IMR-90 (cell line): ENCODE data around the gene TMEM204. TPM values are rescaled to one million over a fixed set of nuclear protein-coding genes. Genes with fewer than 3 reads are reported as not detected.

Source experiments
- ATAC-seq: fragments of 200-7000 bp; cut with Tn5 transposase; 2 replicates; pipeline ENCODE4 v1.9.1; 2020; ENCODE audit warnings: low read depth, mild to moderate bottlenecking, moderate library complexity
- BruUV-seq: library from RNA; stranded (reverse); fragments of 400-500 nt; replicated peaks from 2 replicates; lab custom pipeline; 2021; lab: Mats Ljungman, UMichigan
- CTCF ChIA-PET: fragments of 300-600 bp; formaldehyde crosslinking; extraction: SDS; loops from one replicate; lab custom pipeline; 2021; ENCODE audit warnings: antibody characterized with exemption; lab: Yijun Ruan, JAX
- POLR2A ChIA-PET: fragments of 300-600 bp; sonication (Branson Sonifier 250); formaldehyde crosslinking; loops from one replicate; lab custom pipeline; 2022; ENCODE audit warnings: antibody characterized with exemption; ENCODE audit not compliant: unreplicated experiment; lab: Charles Lee
- DNase-seq: peaks from one replicate; pipeline ENCODE4 v3.0.0; 2013
- H2AFZ ChIP-seq: replicated peaks from 2 replicates; pipeline ENCODE3; 2013; ENCODE audit warnings: low read length, mild to moderate bottlenecking; ENCODE audit not compliant: poor library complexity
- H2AK5ac ChIP-seq: 2 replicates; pipeline ENCODE4 v1.6.1; 2013; ENCODE audit warnings: low read depth, low read length, inconsistent platforms
- H2AK9ac ChIP-seq: replicated peaks from 2 replicates; pipeline ENCODE3; 2013; ENCODE audit warnings: mild to moderate bottlenecking, low read depth, low read length, moderate library complexity; ENCODE audit not compliant: poor library complexity
- H2BK120ac ChIP-seq: 2 replicates; pipeline ENCODE4 v1.6.1; 2013; ENCODE audit warnings: low read depth, low read length, inconsistent platforms
- H2BK15ac ChIP-seq: 3 replicates; pipeline ENCODE4 v1.6.1; 2013; ENCODE audit warnings: low read depth, low read length, inconsistent platforms
- H2BK20ac ChIP-seq: 2 replicates; pipeline ENCODE4 v1.6.1; 2013; ENCODE audit warnings: low read depth, mild to moderate bottlenecking, inconsistent platforms, low read length, moderate library complexity
- H2BK5ac ChIP-seq: 2 replicates; pipeline ENCODE4 v1.6.1; 2013; ENCODE audit warnings: mild to moderate bottlenecking, low read depth, low read length, inconsistent platforms; ENCODE audit not compliant: poor library complexity, severe bottlenecking
- H3K14ac ChIP-seq: replicated peaks from 2 replicates; pipeline ENCODE4 v1.6.1; 2013; ENCODE audit warnings: low read depth, low read length, inconsistent platforms
- H3K18ac ChIP-seq: 2 replicates; pipeline ENCODE4 v1.6.1; 2013; ENCODE audit warnings: low read depth, low read length, control low read depth
- H3K23ac ChIP-seq: 2 replicates; pipeline ENCODE4 v1.6.1; 2013; ENCODE audit warnings: low read depth, low read length, inconsistent platforms
- H3K27ac ChIP-seq: 2 replicates; pipeline ENCODE4 v1.5.1; 2013; ENCODE audit warnings: mild to moderate bottlenecking, control low read depth, low read length; ENCODE audit not compliant: insufficient read depth
- H3K27me3 ChIP-seq: 2 replicates; pipeline ENCODE4 v1.6.1; 2013; ENCODE audit warnings: low read length; ENCODE audit not compliant: control insufficient read depth, insufficient read depth
- H3K36me3 ChIP-seq: 2 replicates; pipeline ENCODE4 v1.6.1; 2013; ENCODE audit warnings: low read length, mixed read lengths; ENCODE audit not compliant: control insufficient read depth, insufficient read depth
- H3K4ac ChIP-seq: 2 replicates; pipeline ENCODE4 v1.6.1; 2013; ENCODE audit warnings: low read depth, low read length, inconsistent platforms
- H3K4me1 ChIP-seq: 2 replicates; pipeline ENCODE4 v1.6.1; 2013; ENCODE audit warnings: low read length, mixed read lengths; ENCODE audit not compliant: control insufficient read depth, insufficient read depth
- H3K4me2 ChIP-seq: 2 replicates; pipeline ENCODE4 v1.6.1; 2013; ENCODE audit warnings: low read depth, mild to moderate bottlenecking, control low read depth, low read length, moderate library complexity
- H3K4me3 ChIP-seq: 2 replicates; pipeline ENCODE4 v1.5.1; 2013; ENCODE audit warnings: low read depth, mild to moderate bottlenecking, control low read depth, low read length, moderate library complexity; ENCODE audit not compliant: insufficient read depth
- H3K56ac ChIP-seq: 2 replicates; pipeline ENCODE4 v1.6.1; 2013; ENCODE audit warnings: low read length, inconsistent platforms; ENCODE audit not compliant: insufficient read depth; ENCODE audit errors: extremely low read depth
- H3K79me1 ChIP-seq, 2 experiments: 2 replicates each; pipeline ENCODE4 v1.6.1; 2013; ENCODE audit warnings: low read length in 2 of 2, inconsistent platforms in 1 of 2, low read depth in 1 of 2
- H3K9ac ChIP-seq: 2 replicates; pipeline ENCODE4 v1.6.1; 2013; ENCODE audit warnings: low read depth, low read length, control low read depth
- H3K9me1 ChIP-seq: 2 replicates; pipeline ENCODE4 v1.6.1; 2013; ENCODE audit warnings: low read length, inconsistent platforms; ENCODE audit not compliant: insufficient read depth
- H3K9me3 ChIP-seq: 2 replicates; pipeline ENCODE4 v1.6.1; 2013; ENCODE audit warnings: low read length; ENCODE audit not compliant: control insufficient read depth, insufficient read depth
- H4K20me1 ChIP-seq: 2 replicates; pipeline ENCODE4 v1.6.1; 2013; ENCODE audit warnings: low read length, inconsistent platforms; ENCODE audit not compliant: insufficient read depth
- H4K5ac ChIP-seq: 2 replicates; pipeline ENCODE4 v1.6.1; 2013; ENCODE audit warnings: mild to moderate bottlenecking, low read depth, low read length, control low read depth
- H4K8ac ChIP-seq, 2 experiments: 2 replicates each; pipeline ENCODE4 v1.6.1; 2013; ENCODE audit warnings: low read depth in 2 of 2, low read length in 2 of 2, control low read depth in 1 of 2, inconsistent platforms in 1 of 2
- H4K91ac ChIP-seq: 2 replicates; pipeline ENCODE4 v1.6.1; 2013; ENCODE audit warnings: low read depth, low read length, inconsistent platforms; ENCODE audit not compliant: insufficient read depth
- BHLHE40 ChIP-seq: fragments of 150-350 bp; IDR thresholded peaks from 2 replicates; pipeline ENCODE4 v1.6.1; 2016; ENCODE audit warnings: mild to moderate bottlenecking, low read depth, low read length
- CEBPB ChIP-seq: IDR thresholded peaks from 2 replicates; pipeline ENCODE4 v1.6.1; 2012; ENCODE audit warnings: low read depth, low read length, improper control_type of control experiment
- CHD1 ChIP-seq: IDR thresholded peaks from 2 replicates; pipeline ENCODE4 v1.6.1; 2012; ENCODE audit warnings: low read depth, low read length, improper control_type of control experiment
- CTCF ChIP-seq: conservative IDR thresholded peaks from 2 replicates; pipeline ENCODE4 v1.5.1; 2012; ENCODE audit warnings: mild to moderate bottlenecking, low read depth, low read length, improper control_type of control experiment
- ELK1 ChIP-seq: fragments of 150-350 bp; IDR thresholded peaks from 2 replicates; pipeline ENCODE4 v1.6.1; 2016; ENCODE audit warnings: low read depth, mild to moderate bottlenecking, low read length, moderate library complexity, borderline replicate concordance
- FOS ChIP-seq: fragments of 150-350 bp; IDR thresholded peaks from 2 replicates; pipeline ENCODE4 v1.6.1; 2016; ENCODE audit warnings: low read depth, low read length
- MAFK ChIP-seq: IDR thresholded peaks from 2 replicates; pipeline ENCODE4 v1.6.1; 2012; ENCODE audit warnings: low read depth, low read length, improper control_type of control experiment
- MAZ ChIP-seq: IDR thresholded peaks from 2 replicates; pipeline ENCODE4 v1.6.1; 2012; ENCODE audit warnings: low read depth, mild to moderate bottlenecking, low read length, improper control_type of control experiment, moderate library complexity, borderline replicate concordance
- MXI1 ChIP-seq: IDR thresholded peaks from 2 replicates; pipeline ENCODE4 v1.6.1; 2012; ENCODE audit warnings: low read depth, mild to moderate bottlenecking, low read length, moderate library complexity, borderline replicate concordance
- NFE2L2 ChIP-seq: fragments of 150-350 bp; IDR thresholded peaks from 2 replicates; pipeline ENCODE4 v1.6.1; 2016; ENCODE audit warnings: low read depth, mild to moderate bottlenecking, low read length
- POLR2A ChIP-seq: IDR thresholded peaks from 2 replicates; pipeline ENCODE4 v1.6.1; 2012; ENCODE audit warnings: mild to moderate bottlenecking, low read depth, low read length
- RAD21 ChIP-seq: IDR thresholded peaks from 2 replicates; pipeline ENCODE4 v1.6.1; 2012; ENCODE audit warnings: low read length, improper control_type of control experiment
- RCOR1 ChIP-seq: IDR thresholded peaks from 2 replicates; pipeline ENCODE4 v1.6.1; 2012; ENCODE audit warnings: mild to moderate bottlenecking, low read length, improper control_type of control experiment; ENCODE audit not compliant: insufficient replicate concordance
- RFX5 ChIP-seq: IDR thresholded peaks from 2 replicates; pipeline ENCODE4 v1.8.0; 2012; ENCODE audit warnings: low read depth, mild to moderate bottlenecking, low read length, moderate library complexity
- SMC3 ChIP-seq: fragments of 150-350 bp; IDR thresholded peaks from 2 replicates; pipeline ENCODE4 v1.6.1; 2016; ENCODE audit warnings: low read depth, mild to moderate bottlenecking, antibody characterized with exemption, low read length, moderate library complexity
- USF2 ChIP-seq: fragments of 150-350 bp; IDR thresholded peaks from 2 replicates; pipeline ENCODE4 v1.6.1; 2017; ENCODE audit warnings: mild to moderate bottlenecking, antibody characterized with exemption, low read length, low read depth
- WGBS, 2 experiments: methylation state at CpG; one replicate each; pipeline versions ENCODE4 v1.1.5 to v1.1.7; 2013; ENCODE audit warnings: missing lambda C conversion rate in 2 of 2; ENCODE audit not compliant: insufficient read length in 1 of 2; ENCODE audit errors: extremely low coverage in 2 of 2; 5-methylcytosine and 5-hydroxymethylcytosine counted together
- dilution Hi-C: fragments of 300-500 bp; cut with HindIII; formaldehyde crosslinking; loops from one replicate; pipeline ENCODE4 v1.14.3; 2018; ENCODE audit warnings: low sequenced_read_pairs; ENCODE audit not compliant: unreplicated experiment
- in situ Hi-C: fragments of 300-500 bp; cut with MboI; formaldehyde crosslinking; loops from 3 replicates; pipeline ENCODE4 v1.14.3; 2019; ENCODE audit warnings: low sequenced_read_pairs, inconsistent platforms, mixed read lengths
- intact Hi-C: fragments of 100-400 bp; cut with micrococcal nuclease; formaldehyde crosslinking; loops from 2 replicates; pipeline ENCODE4 v1.10.0; 2022
- polyA plus RNA-seq, 3 experiments: library from polyadenylated mRNA; depleted of rRNA; stranded (reverse); fragments of >200 nt; gene quantifications; 2 replicates each; pipeline ENCODE4 v1.2.3, GENCODE V29; 2012; ENCODE audit warnings: low replicate concordance in 1 of 3
- total RNA-seq: library from RNA; depleted of rRNA; stranded (reverse); fragments of >200 nt; gene quantifications from 2 replicates; pipeline ENCODE4 v1.2.3, GENCODE V29; 2012

The TMEM204 gene
- total and polyA plus RNA-seq, 2 of the 4 experiments (the other 2 are of a cell fraction), result 7.0 to 12.3 TPM

- Histone ChIP-seq H2BK20ac (no peak overlapping the region), H3K27ac (no peak overlapping the region)
- ATAC-seq, result no peak
Observed at GRCh38 chr16:1508494-1509187, 24.8 kb upstream of the TMEM204 start.

More at GRCh38 chr16:1508494-1509187, 24.8 kb upstream of the TMEM204 start:
- H4K8ac ChIP-seq, result no peak overlapping the region
- TF ChIP-seq RCOR1 (no peak), USF2 (no peak), POLR2A (no peak), RAD21 (no peak), MXI1 (no peak), SMC3 (no peak), CHD1 (no peak), FOS (no peak), MAZ (no peak), ELK1 (no peak), MAFK (no peak), CTCF (no peak), NFE2L2 (no peak), CEBPB (no peak), BHLHE40 (no peak), RFX5 (no peak)
- POLR2A ChIA-PET, result no interaction called here
- H2BK15ac ChIP-seq, result no peak overlapping the region
- H3K14ac ChIP-seq, result no peak overlapping the region
- H3K9me1 ChIP-seq, result no peaks in the 10 kb centered on the region
- no peak overlapping the region for H3K18ac ChIP-seq
- in situ Hi-C loops, result no loop called here
- H3K9ac ChIP-seq, result no peak overlapping the region
- no peak overlapping the region for H2AFZ ChIP-seq
- no peak overlapping the region for H3K56ac ChIP-seq
- no peak overlapping the region for H3K23ac ChIP-seq
- H3K4ac ChIP-seq, result no peak overlapping the region
- H2AK5ac ChIP-seq, result no peak overlapping the region
- no peak overlapping the region for H2BK120ac ChIP-seq
- H3K27me3 ChIP-seq, result no peaks in the 10 kb centered on the region
- intact Hi-C loops, result no loop called here
- no peaks in the 10 kb centered on the region for H3K4me1 ChIP-seq
- H3K9me3 ChIP-seq, result no peaks in the 10 kb centered on the region
- H3K4me3 ChIP-seq, result no peak overlapping the region
- H3K79me1 ChIP-seq, result no peaks in the 10 kb centered on the region
- no peak overlapping the region for H2AK9ac ChIP-seq
- no peaks in the 10 kb centered on the region; the same call in 1 of the 2 replicates for H4K20me1 ChIP-seq
- H2BK5ac ChIP-seq, result no peak overlapping the region
- H4K5ac ChIP-seq, result no peak overlapping the region
- no peak overlapping the region for H4K91ac ChIP-seq
- no TSS peak for BruUV-seq
- peaks cover 25% of the 10 kb centered on the region for H3K36me3 ChIP-seq
- no peak overlapping the region for H3K4me2 ChIP-seq
- CTCF ChIA-PET, result no interaction called here
- 92% methylated on average over 8 of the region's 24 CpGs; no CpG with 5 or more reads in 1 of the 2 experiments for WGBS, 2 experiments
- no peak for DNase-seq
- dilution Hi-C loops, result no loop called here
